HG03565 (cell line): ENCODE data around the gene SYMPK.

Source experiments
- ATAC-seq: cut with Tn5 transposase; IDR thresholded peaks from one replicate; pipeline ENCODE4 v1.9.1; 2021; ENCODE audit warnings: mild to moderate bottlenecking, moderate library complexity; ENCODE audit not compliant: unreplicated experiment

SYMPK gene

DNA sequence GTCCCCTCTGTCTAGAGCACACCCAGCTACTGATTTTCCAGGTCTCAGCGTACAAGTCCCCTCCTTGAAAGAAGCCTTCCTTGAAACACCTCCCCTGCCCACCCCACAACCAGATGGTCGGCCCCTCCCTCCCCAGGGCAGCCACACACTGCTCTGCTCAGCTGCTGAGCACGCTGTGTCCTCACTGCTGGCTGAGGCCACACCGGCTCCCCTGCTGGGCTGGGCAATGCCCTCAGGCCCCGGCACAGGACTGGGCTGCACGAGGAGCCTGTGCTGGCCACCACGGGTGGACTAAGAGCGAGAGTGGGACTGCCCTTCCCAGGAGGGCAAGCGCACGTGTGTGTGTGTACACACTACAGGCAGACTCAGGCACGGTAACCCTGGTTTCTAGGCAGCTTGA lies 36.0 kb downstream of the SYMPK start:
- ATAC-seq: no peak

DNA sequence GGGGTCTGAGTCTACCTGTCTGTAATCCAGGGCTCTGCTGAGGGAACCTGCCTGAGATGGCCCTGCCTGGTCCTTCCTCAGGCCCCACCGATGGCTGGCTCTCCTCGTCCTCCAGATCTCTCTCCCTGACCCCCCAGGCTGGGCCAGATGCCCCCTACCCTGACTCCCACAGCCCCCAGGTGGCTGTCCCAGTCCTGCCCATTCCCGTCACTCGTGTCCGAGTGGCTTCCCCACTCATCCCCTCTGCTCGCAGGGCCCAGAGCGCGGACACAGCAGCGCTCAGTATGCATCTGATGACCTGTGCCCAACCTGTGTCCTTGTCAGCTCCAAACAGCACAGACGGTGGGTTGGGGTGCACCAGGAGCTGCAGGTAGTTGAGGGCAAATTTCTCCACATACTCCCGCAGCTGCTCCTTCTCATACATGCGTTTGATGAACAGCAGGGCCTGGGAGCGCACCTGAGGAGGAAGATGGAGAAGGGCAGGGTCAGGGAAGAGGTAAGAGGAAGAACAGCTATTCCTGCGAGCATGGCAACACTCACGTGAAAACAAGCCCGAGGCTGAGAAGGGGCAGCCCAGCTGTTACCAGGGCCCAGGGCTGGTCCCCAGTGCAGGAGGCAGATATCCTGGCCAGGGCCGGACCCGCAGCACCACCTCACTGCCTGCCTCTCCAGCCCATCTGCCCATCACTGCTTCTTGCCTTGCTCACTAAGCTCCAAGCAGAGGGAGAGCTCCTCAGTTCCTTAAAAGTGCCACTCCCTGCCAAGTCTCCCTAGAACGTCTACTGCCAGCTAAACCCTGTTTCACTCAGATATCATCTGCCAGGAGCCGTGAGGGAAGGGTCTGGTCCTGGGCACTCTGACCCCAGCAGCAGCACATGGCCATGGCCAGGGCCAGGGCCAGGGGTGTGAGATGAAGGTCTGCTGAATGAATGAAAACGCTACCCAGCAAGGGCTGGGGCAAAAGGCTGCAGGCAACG lies 36.7 kb downstream of the SYMPK start:
- ATAC-seq: no peak

DNA sequence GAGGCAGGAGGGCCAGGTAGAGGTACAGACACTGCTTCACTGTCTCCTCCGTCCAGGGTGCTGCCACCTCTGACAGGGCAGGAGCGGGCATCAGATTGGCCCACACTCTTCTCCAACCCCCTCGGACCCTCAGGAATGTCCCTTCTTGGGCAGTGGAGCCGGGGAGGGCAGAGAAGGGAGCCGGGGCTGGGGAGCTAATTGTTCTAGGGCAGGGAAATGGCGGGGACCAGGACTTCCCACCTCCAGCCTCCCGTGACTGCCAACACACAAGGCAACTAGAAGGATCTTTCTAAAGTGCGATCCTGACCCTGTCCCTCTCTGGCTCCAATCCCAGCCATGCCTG lies 37.7 kb downstream of the SYMPK start:
- ATAC-seq: no peak

DNA sequence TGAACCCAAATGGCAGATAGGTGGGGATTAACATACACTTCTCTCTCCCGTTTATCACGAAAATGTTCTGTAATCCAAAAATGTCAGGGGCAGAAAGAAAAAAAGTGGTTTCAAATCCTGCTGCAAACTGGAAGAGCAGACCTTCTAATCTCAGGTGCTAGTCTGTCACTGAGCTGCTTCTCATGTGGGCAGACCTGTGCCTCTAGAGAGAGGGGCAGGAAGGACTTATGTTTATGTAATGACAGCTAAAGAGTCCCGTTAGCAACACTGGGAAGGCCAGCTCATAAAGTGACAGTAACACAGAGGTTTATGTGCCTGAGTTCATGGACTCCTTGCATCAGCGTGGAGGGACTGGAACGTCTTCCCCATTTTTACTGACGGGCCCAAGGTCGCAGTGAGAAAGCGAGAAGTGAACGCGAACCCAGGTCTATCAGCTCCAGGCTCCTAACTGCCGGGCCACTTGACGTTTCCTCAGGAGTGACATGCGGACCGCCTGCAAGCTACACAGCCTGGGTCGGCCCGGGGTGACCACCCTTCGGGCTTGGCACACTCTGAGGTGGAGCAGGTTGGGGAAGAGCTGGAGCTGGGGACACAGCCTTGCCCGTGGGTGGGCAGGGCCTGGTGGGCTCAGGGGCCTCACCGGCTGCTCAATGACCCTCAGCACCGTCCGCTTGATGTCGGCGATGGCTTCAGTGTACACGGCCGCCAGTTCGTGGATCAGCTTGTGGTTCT lies 38.2 kb downstream of the SYMPK start:
- ATAC-seq: no peak

DNA sequence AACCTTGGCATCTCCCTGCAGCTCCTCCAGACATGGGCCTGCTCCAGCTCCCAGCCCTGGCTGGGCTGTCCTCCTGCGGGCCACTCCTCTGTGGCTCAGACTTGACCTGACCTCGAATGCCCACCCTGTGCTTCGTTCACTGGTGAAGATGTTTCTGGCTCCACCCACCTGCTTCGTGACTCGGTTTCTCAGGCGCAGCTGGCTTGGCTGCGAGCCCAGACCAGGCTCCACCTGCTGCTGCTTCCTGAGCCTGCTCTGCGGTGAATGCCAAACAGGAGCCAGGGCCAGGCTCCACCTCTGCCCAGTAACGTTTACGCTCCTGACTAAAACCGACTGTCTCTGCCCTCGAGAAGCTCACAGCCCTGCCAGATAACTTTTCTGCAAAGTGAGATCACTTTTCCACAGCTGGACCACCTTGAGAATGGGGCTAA lies 38.9 kb downstream of the SYMPK start:
- no peak for ATAC-seq

DNA sequence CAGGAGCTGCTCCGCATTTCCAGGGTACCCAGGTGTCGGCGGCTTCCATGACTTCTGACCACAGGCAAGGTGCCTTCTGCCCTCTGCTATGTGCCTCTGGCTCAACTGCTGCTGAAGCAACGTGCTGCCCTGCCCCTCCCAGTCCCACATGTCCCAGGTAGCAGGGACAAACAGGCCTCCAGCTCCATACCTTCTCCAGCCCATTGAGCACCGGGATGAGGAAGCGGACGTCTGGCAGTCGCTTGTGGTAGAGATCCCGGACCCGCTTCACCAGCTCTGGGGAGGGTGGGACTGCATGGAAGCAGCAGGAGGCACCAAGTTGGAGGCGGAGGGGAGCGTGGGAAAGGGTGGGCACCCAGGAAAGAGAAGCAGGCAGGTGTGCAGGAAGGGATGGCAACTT lies 39.8 kb downstream of the SYMPK start:
- no peak for ATAC-seq

DNA sequence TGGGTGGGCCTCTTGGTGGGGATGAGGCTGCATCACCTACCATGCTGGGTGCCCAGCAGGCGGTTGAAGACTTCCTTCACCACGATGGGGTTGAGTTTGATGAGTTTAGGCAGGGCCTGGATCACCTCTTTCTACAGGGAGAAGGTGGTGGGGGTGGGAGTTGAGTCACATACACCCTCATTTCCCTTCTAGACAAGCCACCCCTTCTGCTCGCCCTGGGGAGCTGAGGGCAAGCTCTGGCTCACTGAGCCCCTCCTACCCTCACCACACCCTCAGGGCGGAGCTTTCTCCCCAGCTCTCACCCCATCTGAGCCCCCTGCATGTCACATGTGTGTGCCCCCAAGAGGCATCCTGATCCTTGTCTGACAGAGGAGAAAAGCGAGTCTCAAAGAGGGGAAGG lies 40.2 kb downstream of the SYMPK start:
- ATAC-seq: no peak

DNA sequence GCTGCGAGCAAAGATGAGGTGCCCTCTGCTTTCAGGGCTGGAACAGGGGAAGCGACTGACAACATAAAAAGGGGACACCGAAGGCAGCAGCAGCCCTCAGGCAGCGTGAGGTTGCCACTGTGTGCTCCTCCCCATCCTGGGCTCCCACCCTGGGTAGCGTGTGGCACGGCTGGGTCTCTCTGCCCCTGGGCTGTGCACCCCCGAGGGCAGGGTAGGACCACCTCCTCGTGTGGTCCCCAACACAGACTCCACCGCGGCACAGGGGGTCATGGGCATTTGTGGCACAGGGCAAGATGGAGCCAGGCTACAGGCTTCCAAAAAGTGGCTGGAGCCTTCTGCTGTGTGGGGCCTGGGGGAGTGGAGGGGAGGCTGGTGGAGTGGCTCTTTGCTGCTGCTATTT lies 41.4 kb downstream of the SYMPK start:
- ATAC-seq: no peak

DNA sequence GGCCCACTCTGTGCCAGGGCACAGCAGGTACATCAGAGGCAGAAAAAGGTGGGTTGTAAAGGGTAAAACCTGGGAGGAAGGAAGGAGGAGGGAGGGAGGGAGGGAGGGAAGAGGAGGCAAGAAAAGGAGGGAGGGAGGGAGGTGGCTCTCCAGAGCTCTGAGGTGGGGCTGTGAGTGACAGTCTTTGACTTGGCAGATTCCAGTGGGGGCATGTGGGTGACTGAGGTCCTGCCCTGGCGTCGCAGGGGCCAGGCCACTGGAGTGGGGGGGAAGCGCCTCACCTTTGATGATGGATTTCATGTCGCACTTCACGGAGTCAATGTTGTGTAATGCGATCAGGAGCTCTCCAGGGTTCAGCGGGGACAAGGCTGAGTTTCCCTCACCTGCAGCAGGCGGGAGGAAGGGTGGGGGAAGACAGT lies 41.8 kb downstream of the SYMPK start:
- ATAC-seq: no peak

DNA sequence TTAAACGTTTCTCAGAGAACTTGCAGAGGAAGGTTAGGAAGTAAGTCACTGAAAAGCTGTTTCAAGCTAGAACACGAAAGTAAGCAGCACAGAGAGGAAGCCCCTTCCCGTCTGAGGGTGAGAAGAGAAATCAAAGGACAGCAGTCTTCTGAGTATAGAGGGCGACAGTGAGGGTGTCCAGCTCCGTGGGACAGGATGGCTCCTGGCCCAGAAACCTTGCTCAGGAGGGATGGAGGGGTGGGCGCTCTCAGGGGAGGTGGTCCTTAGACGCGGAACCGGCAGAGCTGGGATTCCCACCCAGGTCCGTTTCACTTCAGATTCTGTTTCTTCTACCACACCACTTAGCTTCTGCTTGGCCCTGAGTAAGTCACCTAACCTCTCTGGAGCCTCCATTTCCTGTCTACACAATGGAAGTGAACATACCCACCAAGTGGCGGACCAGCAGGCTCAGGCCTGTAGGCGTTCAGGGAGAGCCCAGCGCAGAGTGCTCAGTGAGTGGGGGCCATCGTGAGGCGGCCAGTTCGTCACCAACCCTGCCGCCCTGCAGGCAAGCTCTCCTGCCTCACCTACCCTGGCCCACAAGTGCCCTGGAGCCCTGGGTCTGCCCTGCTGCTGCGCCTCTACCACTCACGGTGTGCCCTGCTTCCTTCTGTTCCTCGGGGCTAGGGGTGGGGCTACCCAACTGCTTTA lies 42.4 kb downstream of the SYMPK start:
- ATAC-seq: no peak

DNA sequence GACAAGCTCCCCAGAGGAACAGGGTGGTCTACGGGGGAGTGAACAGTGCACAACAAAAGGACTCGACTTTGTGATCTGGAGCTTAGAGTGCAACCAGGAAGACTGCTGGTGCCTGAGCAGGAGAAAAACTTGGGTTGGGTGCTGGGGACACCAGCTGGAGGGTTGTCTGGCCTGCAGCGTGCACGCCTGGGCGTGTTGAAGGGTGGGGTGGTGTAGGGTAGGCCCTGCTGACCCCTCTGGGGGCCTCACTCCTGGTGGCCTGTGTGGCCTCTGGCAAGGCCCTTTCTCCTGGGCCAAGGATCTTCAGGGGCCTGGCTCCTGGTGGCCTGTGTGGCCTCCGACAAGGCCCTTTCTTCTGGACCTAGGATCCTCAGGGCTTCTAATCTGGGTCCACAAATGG lies 43.2 kb downstream of the SYMPK start:
- no peak for ATAC-seq

DNA sequence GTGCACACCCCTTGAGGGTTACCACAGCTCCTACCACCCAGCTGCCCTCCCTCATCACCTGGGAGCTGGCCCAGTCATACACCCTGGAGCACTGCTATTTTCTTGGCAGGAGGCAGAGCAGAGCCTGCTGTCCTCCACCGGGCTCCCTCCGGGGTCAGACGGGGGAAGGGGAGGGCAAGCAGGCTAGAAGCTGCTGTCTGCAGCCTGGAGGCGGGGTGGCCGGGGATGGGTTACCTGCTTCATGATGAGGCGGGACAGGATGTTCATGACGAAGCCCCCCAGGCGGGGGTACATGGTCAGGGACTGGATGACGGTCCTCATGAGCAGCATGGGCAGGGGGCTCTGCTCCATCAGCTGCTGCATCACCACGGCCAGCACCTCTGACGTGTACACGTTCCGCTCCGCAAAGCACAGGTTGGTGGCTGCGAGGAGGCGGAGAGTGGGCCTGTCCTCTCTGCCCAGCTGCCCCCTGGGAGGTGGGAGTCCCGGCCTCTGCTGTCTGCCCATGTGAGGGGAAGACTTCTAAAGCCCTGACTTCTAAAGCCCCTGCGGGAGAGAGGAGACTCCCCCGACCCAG lies 45.1 kb downstream of the SYMPK start:
- ATAC-seq: no peak

DNA sequence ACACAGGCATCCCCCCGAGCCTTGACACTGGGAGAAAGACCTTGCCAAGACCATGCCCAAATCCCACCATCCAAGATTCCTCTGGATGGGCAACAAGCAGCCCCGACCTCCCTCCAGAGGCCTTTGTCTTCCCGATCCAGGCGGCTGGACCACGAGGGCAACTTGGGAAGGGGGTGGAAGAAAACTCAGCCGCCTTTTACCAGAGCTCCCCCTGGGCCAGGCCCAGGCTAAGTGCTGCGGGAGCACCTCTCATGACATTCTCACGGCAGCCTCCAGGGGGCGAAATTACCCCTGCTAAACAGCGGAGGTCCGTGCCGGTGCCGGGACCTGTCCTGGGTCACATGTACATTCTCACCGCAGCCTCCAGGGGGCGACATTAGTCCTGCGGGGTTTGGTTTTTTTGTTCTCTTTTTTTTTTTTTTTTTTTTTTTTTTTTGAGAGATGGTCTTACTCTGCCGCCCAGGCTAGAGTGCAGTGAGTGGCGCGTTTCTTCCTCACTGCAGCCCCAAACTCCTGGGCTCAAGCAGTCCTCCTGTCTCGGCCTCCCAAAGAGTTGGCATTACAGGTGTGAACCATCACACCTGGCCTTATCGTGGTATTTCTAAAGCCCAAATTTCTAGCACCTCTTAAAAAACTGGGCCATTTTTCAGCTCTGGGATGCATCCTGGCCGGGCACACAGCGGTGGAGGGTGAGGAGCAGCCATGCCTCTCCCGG lies 45.8 kb downstream of the SYMPK start:
- peak; percentile 70 for ATAC-seq

DNA sequence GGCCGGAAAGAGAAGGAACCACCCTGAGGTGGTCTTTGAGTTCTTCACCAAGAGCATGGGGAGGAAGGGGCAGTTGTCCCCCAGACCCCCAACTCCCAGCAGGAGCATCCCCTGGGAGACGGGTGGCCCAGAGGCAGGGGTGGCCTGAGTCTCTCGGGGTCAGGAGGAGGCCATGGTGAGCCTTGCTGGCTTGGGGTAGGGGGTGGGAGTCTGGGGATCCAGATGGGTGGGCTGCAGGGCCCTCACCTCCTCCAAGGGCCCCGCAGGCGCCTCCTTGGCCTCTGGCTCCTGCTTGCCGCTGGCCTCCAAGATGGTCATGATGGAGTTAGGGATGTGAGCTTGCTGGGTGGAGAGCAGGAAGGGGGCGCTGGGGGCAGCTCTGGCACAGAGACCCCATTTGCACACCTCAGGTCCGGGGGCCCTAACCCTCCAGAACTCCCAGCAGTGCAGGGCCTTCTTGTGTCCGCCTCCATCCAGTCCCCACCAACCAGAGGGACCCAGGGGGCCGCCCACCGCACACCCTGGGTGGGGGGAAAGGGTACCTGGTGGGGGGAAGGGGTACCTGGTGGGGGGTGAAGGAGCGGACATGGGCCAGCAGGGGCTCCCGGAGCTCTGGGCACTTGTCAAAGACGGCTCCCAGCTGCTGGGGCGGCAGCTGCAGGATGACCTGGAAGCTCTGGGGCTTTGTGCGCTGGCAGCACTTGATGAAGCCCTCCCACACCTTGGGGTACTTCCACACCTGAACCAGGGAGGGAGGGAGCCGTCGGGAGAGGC lies 46.5 kb downstream of the SYMPK start:
- ATAC-seq: no peak

DNA sequence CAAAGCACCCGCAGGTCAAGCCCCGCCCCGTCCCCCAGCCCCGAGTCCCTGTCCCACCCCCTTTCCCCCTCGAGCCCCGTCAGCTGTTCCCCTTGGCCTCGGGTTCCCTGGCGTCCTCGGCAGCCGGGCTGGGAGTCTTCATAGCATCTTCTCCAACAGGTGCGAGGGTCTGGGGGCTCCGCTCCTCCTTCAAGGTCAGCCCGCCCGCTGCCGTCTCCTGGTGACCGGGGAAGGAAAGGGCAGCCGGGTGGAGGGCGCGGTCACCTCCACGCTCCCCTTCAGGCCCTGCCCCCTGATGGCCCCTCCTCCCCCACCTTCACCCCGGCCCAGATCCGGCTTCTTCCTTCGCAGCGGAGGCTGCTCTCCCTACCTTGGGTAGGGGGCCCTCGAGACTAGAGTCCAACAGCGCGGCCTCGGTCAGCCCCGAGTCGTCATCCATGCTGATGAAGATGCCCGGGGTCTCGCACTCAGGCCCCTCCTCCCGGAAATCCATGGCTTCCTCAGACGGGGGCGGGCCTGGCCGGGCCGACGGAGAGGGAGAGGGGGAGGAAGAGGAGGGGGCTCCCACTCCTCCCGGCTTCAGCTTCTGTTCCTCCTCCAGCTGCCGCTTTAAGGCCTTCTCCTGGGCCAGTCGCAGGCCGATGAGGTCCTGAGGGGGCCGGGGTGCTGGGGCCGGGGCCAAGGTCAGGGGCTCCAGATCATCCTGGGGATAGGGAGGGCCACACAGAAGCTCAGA lies 47.3 kb downstream of the SYMPK start:
- ATAC-seq: no peak

DNA sequence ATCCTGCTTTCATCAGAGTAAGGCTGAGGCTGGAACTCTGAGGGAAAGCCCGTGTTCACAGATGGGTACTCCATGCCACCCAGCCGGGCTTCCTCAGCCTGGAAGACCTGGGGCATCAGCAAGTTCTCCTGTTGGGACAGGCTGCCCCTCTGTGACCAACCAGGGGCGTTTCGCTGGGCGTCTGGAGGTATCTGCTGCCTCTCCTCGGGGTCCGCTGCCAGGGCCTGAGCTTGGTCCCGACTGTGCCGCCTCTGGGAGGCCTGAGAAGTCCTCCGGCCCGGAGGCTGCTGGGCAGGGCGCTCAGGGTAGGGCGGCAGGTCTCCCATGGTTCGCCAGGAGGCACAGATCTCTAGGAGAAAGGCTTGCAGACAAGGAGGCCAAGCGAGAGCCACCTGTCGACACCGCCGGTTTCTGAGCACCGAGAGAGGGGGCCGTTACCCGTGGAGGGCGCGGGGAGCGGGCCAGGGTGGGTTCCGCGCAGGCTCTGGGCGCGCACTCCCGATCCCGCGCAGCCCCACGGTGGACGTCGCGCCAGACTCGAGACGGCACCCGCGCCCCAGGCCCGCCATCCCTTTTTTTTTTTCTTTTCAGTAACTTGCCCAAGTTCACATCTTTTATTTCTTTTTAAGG lies 48.0 kb downstream of the SYMPK start, which contains the start of gene RSPH6A:
Gene RSPH6A, minus strand, starts transcription at position 458 of the 630 bp plus-strand sequence. Its CDS starts 132 bp downstream, at position 326.
- no peak for ATAC-seq

DNA sequence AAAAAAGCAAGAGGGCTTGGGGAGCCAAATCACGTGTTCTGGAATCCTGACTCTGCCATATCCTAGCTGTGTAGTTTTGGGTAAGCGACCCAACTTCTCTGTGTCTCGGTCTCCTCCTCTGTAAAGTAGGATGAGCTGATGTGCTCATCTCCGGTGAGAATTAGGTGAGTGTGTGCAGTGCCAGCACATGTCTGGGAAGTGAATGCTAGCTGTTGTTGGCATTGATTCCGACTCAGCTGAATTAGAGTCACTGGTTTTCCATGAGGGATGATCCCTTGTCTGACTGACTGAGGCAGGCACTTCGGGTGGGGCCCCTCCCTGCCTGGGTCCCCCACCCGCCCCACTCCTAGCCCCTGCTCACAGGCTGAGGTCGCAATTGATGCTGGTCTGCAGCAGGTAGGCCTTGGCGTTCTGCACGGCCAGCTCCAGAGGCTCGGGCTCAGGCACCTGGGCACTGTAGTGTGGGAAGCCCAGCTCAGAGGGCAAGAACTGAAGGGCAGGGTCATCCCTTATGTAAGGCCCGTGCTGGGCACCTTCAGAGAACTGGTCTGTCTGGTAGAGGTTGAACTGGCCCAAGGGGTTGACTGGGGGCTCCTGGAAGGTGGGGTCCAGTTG lies 48.7 kb downstream of the SYMPK start:
- no peak for ATAC-seq

DNA sequence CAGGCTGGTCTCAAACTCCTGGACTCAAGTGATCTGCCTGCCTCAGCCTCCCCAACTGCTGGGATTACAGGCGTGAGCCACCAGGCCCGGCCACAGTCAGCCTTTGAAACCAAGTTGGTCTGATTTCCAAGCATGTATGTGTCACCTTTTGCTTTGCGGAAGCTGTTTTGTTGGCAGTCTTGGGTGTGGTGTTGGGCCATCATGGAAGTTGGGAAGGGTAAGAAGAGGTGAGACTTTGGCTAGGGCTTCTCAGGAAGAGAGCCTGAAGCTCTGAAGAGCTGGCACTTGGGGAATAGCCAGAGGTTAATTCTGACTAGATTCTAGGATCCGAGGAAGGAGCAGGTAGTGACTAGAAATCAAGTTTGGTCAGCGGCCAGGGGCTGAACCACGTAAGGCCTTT lies 50.6 kb downstream of the SYMPK start:
- no peak for ATAC-seq
